Heart left ventricle (tissue), 16 donors: ENCODE data around the gene PCNT. TPM values are rescaled to one million over a fixed set of nuclear protein-coding genes. Genes with fewer than 3 reads are reported as not detected.
"Not testable (repeated sequence)": the region's sequence is repeated elsewhere in the genome, so short reads cannot be mapped to it uniquely, and the experiment has no call there.

Experiments
- ATAC-seq, 4 donors: fragments of 200-7000 bp; cut with Tn5 transposase; one replicate each; pipeline ENCODE4 v1.9.1; 2020 to 2022; ENCODE audit warnings: moderate library complexity in 4 of 4, mild to moderate bottlenecking in 3 of 4, moderate number of reproducible peaks in 1 of 4
- DNase-seq, 5 donors: peaks; one replicate each; pipeline ENCODE4 v3.0.0-alpha.2; 2020
- H3K27ac ChIP-seq, 12 donors: fragments of 200-600 bp; sonication (generic) in 4 of 12; one replicate each; pipeline versions ENCODE4 v1.5.0 to v1.8.0; 2016 to 2022; ENCODE audit warnings: mild to moderate bottlenecking in 2 of 12
- H3K27me3 ChIP-seq, 9 donors: fragments of 200-600 bp; sonication (generic) in 2 of 9; one replicate each; pipeline versions ENCODE4 v1.5.1 to v1.8.0; 2016 to 2022; ENCODE audit warnings: mild to moderate bottlenecking in 3 of 9
- H3K36me3 ChIP-seq, 9 donors: fragments of 200-600 bp; sonication (generic) in 2 of 9; one replicate each; pipeline versions ENCODE4 v1.5.0 to v1.8.0; 2018 to 2022; ENCODE audit warnings: mild to moderate bottlenecking in 2 of 9
- H3K4me1 ChIP-seq, 12 donors: fragments of 200-600 bp; sonication (generic) in 4 of 12; one replicate each; pipeline versions ENCODE4 v1.5.0 to v1.8.0; 2016 to 2022; ENCODE audit warnings: mild to moderate bottlenecking in 3 of 12
- H3K4me3 ChIP-seq, 12 donors: fragments of 200-600 bp; sonication (generic) in 4 of 12; one replicate each; pipeline versions ENCODE4 v1.5.0 to v1.8.0; 2017 to 2022; ENCODE audit warnings: mild to moderate bottlenecking in 9 of 12, moderate library complexity in 4 of 12
- H3K9me3 ChIP-seq, 12 donors: fragments of 200-600 bp; sonication (generic) in 4 of 12; one replicate each; pipeline versions ENCODE4 v1.5.0 to v1.8.0; 2016 to 2022; ENCODE audit warnings: mild to moderate bottlenecking in 1 of 12
- CTCF ChIP-seq, 12 donors: fragments of 200-600 bp; sonication (generic) in 4 of 12; IDR thresholded peaks; one replicate each; pipeline versions ENCODE4 v1.5.0 to v1.8.0; 2018 to 2022; ENCODE audit warnings: antibody characterized with exemption in 12 of 12, mild to moderate bottlenecking in 5 of 12
- POLR2A ChIP-seq, 2 donors: fragments of 450-650 bp; IDR thresholded peaks; one replicate each; pipeline ENCODE4 v1.6.1; 2017; ENCODE audit warnings: antibody characterized with exemption in 2 of 2, mild to moderate bottlenecking in 2 of 2, moderate library complexity in 2 of 2
- WGBS, 4 donors: extraction: QIAGEN DNeasy Blood & Tissue Kit in 2 of 4; methylation state at CpG; one replicate each; pipeline versions ENCODE4 v1.1.5 to v1.1.7; 2013 to 2018; 5-methylcytosine and 5-hydroxymethylcytosine counted together
- intact Hi-C, 10 donors: fragments of 100-400 bp; cut with DNase I; formaldehyde crosslinking; loops; one replicate each; pipeline versions ENCODE4 v1.11.1 to v1.14.2; 2022
- polyA plus RNA-seq, 2 donors: library from polyadenylated mRNA; stranded (reverse); fragments of 200-250 nt; gene quantifications; one replicate each; pipeline ENCODE4 v1.2.3, GENCODE V29; 2013
- total RNA-seq, 9 donors: library from RNA; depleted of rRNA in 2 of 9; stranded (reverse); fragments of >200 nt in 2 of 9; fragmentation: NEBNext Ultra II Directional in 3 of 9; extraction: Animal tissue kit (Norgen Biotek cat#: 25700) in 3 of 9; gene quantifications; one replicate each; pipeline versions ENCODE4 v1.1.0 to v1.2.4, GENCODE V29; 2016 to 2023
- donor health status: ischemic (EF 13 %, LVEDD 7.1; RV severe dilation, severe dysfunction).
- donor health status: healthy with polysubstance abuse.
- donor health status: DM: no; HTN: yes; CAD: no.
- donor health status: DM: no; HTN: no; CAD: no.
- donor health status: ischemic (EF 25% LVEDD 6.9; RV normal size, moderate dysfunction).
- donor health status: ischemic (EF 25% LVEDD 5.7; RV mildly dilated, moderate dysfunction).
- donor health status: healthy.
- donor health status: DM: yes; HTN: yes; CAD: no.
- donor health status: ischemic (EF 35%, LVEDD 5.7; RV mildly dilated, moderate dysfunction).
- donor health status: nonischemic (EF 11% LVEDD 7.7; RV severe dilation, severe dysfunction).
- donor health status: DM: yes; HTN: yes; CAD: no.
- donor health status: PGD.
- donor health status: ischemic (EF 29% LVEDD 5.4; RV normal size, mild dysfunction).
- donor health status: nonischemic (EF 23%, LVEDD 6.1; RV moderate dilation, normal function).

The PCNT gene
- total and polyA plus RNA-seq, 11 donors: 17.0 to 73.0 (median 36.7) TPM

GRCh38 chr21:46308431-46308830 is 15.5 kb upstream of the PCNT start:
- Histone ChIP-seq H3K27me3 (no peaks in the 10 kb centered on the region), H3K4me1 (no peaks in the 10 kb centered on the region), H3K4me3 (no peak overlapping the region), H3K36me3 (peaks cover 0 to 11% (median 0%) of the 10 kb centered on the region in 9 donors), H3K9me3 (no peaks in the 10 kb centered on the region), H3K27ac (no peak overlapping the region)
- intact Hi-C loops: no loop called here
- WGBS, 4 donors: 93 to 100% (median 97%) methylated on average over 2 of the region's 2 CpGs
- TF ChIP-seq POLR2A (IDR thresholded peaks at IDR 0.05): no peak
- no peak for TF ChIP-seq CTCF (IDR thresholded peaks at IDR 0.05)
- no peak for DNase-seq
- ATAC-seq: no peak

- intact Hi-C loops, H3K4me1 ChIP-seq, H3K27ac ChIP-seq, H3K4me3 ChIP-seq, DNase-seq, H3K9me3 ChIP-seq, ATAC-seq, H3K27me3 ChIP-seq: not testable (repeated sequence)
- 94 to 98% (median 96%) methylated on average over 8 of the region's 8 CpGs for WGBS, 4 donors
- peaks cover 0 to 10% (median 0%) of the 10 kb centered on the region in 9 donors for H3K36me3 ChIP-seq
Measured at GRCh38 chr21:46310260-46310659, 13.7 kb upstream of the PCNT start.

- ATAC-seq (no peak), DNase-seq (no peak)
- H3K4me1 ChIP-seq: no peaks in the 10 kb centered on the region
- H3K27ac ChIP-seq: no peak overlapping the region
- TF ChIP-seq CTCF (IDR thresholded peaks at IDR 0.05) (no peak), POLR2A (IDR thresholded peaks at IDR 0.05) (no peak)
- no peaks in the 10 kb centered on the region for H3K27me3 ChIP-seq
- H3K4me3 ChIP-seq: no peak overlapping the region
- intact Hi-C loops: no loop called here
- peaks cover 0 to 10% (median 0%) of the 10 kb centered on the region in 9 donors for H3K36me3 ChIP-seq
- H3K9me3 ChIP-seq: no peaks in the 10 kb centered on the region
Measured at GRCh38 chr21:46311568-46311967, 12.4 kb upstream of the PCNT start.

GRCh38 chr21:46312949-46313348 is 11.0 kb upstream of the PCNT start:
- H3K27me3 ChIP-seq: no peaks in the 10 kb centered on the region
- intact Hi-C loops: no loop called here
- peaks cover 0 to 3% (median 0%) of the 10 kb centered on the region in 12 donors for H3K4me1 ChIP-seq
- no peak overlapping the region for H3K4me3 ChIP-seq
- DNase-seq (no peak), ATAC-seq (no peak)
- no peak for TF ChIP-seq POLR2A (IDR thresholded peaks at IDR 0.05)
- no peak for TF ChIP-seq CTCF (IDR thresholded peaks at IDR 0.05)
- H3K27ac ChIP-seq: no peak overlapping the region
- H3K36me3 ChIP-seq: peaks cover 0 to 10% (median 0%) of the 10 kb centered on the region in 9 donors
- WGBS, 4 donors: 96 to 97% (median 97%) methylated on average over 5 of the region's 5 CpGs
- H3K9me3 ChIP-seq: no peaks in the 10 kb centered on the region

- no peak overlapping the region for H3K4me3 ChIP-seq
- no peaks in the 10 kb centered on the region for H3K27me3 ChIP-seq
- ATAC-seq (no peak), DNase-seq (no peak)
- WGBS, 4 donors: 93 to 96% (median 95%) methylated on average over 13 to 22 of the region's 22 CpGs
- H3K36me3 ChIP-seq: peaks cover 0 to 10% (median 0%) of the 10 kb centered on the region in 9 donors
- no peak overlapping the region for H3K27ac ChIP-seq
- H3K9me3 ChIP-seq: no peaks in the 10 kb centered on the region
- intact Hi-C loops: no loop called here
- TF ChIP-seq CTCF (IDR thresholded peaks at IDR 0.05): no peak
- no peak for TF ChIP-seq POLR2A (IDR thresholded peaks at IDR 0.05)
- peaks cover 0 to 8% (median 0%) of the 10 kb centered on the region in 12 donors for H3K4me1 ChIP-seq
Measured at GRCh38 chr21:46314441-46315020, 9.4 kb upstream of the PCNT start.
